PC-3 (cell line): ENCODE results near the gene CFLAR.

Experiments used
- EZH2 ChIP-seq: fragments of 300-600 bp; sonication (generic); IDR thresholded peaks from one replicate; pipeline ENCODE4 v1.6.1; 2017; ENCODE audit warnings: antibody characterized with exemption, mild to moderate bottlenecking, low read length; ENCODE audit not compliant: unreplicated experiment
- TF ChIP-seq, protein P1 (sequence below): fragments of 300-600 bp; sonication (generic); conservative IDR thresholded peaks from 2 replicates; pipeline ENCODE4 v1.5.1; 2017; ENCODE audit warnings: antibody characterized with exemption, low read depth, mild to moderate bottlenecking, low read length

DNA sequence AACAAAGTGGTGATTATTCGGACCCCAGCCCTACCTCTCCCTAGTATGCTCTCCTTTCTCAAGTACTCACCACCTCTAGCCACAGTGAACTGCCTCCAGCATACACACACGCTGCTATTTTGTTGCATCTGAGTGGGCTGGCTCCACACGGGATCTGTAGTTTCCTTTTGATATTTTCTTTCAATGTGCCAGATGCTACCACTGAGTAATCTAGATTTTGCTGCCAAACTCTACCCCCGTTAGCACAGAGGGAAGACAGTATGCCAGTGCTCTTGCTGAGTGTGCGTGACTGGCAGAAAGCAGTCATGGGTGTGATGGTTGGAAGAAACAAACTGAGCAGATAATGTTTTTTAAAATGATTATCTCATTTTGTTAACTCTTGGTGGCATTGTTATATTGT lies 11.6 kb downstream of the CFLAR start:
- TF ChIP-seq, protein P1, sequence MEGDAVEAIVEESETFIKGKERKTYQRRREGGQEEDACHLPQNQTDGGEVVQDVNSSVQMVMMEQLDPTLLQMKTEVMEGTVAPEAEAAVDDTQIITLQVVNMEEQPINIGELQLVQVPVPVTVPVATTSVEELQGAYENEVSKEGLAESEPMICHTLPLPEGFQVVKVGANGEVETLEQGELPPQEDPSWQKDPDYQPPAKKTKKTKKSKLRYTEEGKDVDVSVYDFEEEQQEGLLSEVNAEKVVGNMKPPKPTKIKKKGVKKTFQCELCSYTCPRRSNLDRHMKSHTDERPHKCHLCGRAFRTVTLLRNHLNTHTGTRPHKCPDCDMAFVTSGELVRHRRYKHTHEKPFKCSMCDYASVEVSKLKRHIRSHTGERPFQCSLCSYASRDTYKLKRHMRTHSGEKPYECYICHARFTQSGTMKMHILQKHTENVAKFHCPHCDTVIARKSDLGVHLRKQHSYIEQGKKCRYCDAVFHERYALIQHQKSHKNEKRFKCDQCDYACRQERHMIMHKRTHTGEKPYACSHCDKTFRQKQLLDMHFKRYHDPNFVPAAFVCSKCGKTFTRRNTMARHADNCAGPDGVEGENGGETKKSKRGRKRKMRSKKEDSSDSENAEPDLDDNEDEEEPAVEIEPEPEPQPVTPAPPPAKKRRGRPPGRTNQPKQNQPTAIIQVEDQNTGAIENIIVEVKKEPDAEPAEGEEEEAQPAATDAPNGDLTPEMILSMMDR: no peak
- TF ChIP-seq EZH2: no peak
